VCaP (cell line): ENCODE measurements around the gene MYLIP.

Source experiments
- H3K27ac ChIP-seq: fragments of 450-650 bp; 2 replicates; pipeline ENCODE4 v1.5.1; 2017
- TF ChIP-seq, protein P1 (sequence below): fragments of 450-650 bp; conservative IDR thresholded peaks from 2 replicates; pipeline ENCODE4 v1.5.1; 2017; ENCODE audit warnings: mild to moderate bottlenecking, moderate library complexity

The MYLIP gene

DNA sequence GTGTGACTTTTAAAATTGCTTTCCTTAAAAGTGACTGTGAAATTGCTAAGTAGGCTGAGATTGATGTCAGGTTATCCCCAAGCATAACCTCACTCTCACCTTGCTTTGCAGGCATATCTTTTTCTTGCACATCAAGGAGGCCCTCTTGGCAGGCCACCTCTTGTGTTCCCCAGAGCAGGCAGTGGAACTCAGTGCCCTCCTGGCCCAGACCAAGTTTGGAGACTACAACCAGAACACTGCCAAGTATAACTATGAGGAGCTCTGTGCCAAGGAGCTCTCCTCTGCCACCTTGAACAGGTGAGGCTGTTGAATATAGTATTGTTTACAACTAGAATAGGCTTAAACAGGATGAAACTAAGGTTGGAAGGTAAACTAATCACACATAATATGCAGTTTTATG, 12.6 kb downstream of the MYLIP start:
- TF ChIP-seq, protein P1, sequence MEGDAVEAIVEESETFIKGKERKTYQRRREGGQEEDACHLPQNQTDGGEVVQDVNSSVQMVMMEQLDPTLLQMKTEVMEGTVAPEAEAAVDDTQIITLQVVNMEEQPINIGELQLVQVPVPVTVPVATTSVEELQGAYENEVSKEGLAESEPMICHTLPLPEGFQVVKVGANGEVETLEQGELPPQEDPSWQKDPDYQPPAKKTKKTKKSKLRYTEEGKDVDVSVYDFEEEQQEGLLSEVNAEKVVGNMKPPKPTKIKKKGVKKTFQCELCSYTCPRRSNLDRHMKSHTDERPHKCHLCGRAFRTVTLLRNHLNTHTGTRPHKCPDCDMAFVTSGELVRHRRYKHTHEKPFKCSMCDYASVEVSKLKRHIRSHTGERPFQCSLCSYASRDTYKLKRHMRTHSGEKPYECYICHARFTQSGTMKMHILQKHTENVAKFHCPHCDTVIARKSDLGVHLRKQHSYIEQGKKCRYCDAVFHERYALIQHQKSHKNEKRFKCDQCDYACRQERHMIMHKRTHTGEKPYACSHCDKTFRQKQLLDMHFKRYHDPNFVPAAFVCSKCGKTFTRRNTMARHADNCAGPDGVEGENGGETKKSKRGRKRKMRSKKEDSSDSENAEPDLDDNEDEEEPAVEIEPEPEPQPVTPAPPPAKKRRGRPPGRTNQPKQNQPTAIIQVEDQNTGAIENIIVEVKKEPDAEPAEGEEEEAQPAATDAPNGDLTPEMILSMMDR, result no peak

DNA sequence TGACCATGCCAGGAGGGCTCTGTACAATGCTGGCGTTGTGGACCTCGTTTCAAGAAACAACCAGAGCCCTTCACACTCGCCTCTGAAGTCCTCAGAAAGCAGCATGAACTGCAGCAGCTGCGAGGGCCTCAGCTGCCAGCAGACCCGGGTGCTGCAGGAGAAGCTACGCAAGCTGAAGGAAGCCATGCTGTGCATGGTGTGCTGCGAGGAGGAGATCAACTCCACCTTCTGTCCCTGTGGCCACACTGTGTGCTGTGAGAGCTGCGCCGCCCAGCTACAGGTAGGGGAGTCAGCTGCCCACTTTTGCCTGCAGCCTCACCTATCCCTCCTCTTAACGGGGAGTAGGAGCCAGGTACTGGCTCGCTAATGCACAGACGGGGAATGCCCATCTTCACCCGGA, 16.2 kb downstream of the MYLIP start:
- TF ChIP-seq, protein P1, result no peak
- no peak overlapping the region for H3K27ac ChIP-seq

More for the DNA sequence above, 12.6 kb downstream of the MYLIP start:
- no peak overlapping the region for H3K27ac ChIP-seq

DNA sequence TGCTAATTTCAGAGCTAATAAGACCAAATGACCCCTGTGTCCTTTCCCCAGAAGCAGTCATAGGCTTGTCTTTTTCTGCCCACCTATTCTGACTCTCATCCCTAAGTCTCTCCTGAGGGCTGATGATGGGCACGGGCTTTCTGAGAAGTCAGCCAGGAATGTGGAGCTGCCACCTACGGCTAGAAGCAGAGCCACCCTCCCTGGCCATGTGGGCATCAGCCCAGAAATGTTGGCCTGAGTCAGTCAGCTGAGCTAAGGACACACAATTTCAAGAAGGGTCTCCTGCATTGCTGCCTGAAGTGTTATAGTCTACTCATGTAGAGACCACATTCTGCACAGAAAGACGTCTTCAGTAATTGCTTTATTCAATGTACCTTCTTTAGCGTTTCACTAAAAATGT, 17.1 kb downstream of the MYLIP start:
- no peak overlapping the region for H3K27ac ChIP-seq
- TF ChIP-seq, protein P1, result no peak

DNA sequence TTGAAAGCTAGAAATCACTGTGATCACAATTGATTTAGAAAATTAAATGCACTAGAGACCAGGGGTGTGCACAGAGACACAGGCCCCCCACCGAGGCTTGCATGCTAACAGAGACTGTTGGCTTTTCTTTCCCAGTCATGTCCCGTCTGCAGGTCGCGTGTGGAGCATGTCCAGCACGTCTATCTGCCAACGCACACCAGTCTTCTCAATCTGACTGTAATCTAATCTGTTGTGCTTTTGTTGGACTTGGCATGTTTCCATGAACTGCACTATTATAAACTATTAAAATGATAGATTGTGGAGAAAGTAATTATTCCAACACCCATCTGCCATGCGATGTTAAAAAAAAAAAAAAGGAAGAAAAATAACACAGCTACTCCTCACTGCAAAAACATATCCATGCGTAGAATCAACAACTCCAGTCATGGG, 17.7 kb downstream of the MYLIP start:
- TF ChIP-seq, protein P1, result no peak
- H3K27ac ChIP-seq, result no peak overlapping the region

DNA sequence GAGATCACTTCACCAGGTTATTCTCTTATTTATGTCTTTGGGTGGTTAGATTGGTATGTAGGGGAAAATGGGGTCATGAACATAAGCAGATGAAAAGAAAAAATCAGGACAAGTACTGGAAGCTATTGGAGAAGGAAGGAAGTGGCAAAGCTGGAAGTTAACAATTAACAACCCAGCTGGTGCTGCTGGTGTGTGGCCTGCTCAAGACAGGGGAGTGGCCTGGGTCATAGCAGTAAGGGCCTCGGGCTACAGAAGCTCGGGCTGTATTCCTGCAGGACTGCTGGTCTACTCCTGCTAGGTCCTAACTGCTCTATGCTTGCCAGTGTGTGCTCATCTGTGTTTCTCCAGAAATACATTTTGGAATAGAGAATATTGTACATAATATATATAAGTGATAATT, 19.6 kb downstream of the MYLIP start:
- TF ChIP-seq, protein P1, result no peak
- H3K27ac ChIP-seq, result no peak overlapping the region; the same call in 1 of the 2 replicates

DNA sequence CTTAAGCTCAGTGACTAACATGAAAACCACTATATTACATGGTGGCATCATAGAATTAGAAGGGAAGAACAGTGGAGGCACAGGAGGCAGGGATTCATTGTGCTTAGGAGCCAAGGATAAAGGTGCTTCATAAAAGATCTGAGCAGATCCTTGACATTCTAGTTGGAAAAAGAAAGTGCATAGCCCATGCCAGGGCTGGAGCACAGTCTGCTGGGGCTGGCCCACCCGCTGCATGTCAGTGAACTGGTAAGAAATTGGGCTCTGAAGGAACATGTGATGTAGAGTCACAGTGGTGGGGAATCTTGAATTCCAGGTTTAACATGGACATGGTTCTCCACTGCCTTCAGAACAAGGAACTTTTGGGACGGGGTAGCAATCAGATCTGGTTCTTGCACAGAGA, 20.4 kb downstream of the MYLIP start:
- TF ChIP-seq, protein P1, result no peak
- no peak overlapping the region for H3K27ac ChIP-seq

DNA sequence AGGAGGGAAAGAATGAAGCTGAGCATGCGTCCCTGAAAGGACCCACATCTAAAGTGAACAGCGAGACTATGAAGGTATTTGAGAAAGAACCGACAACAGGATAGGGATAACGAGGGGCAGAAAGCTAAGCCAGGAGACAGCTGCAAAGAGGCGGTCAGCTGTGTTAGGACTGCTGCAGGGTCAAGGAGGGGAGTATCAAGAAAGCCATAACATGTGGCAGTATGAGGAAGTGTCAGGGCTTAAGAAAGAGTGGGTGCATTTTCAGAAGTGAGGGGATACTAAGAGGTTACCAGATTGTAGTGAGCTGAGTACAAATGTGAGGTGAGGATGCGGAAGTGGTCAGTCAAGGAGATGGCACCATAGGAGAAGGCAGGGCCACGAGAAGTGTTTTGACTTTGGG, 21.2 kb downstream of the MYLIP start:
- H3K27ac ChIP-seq, result no peak overlapping the region
- TF ChIP-seq, protein P1, result no peak
